HG02852 (cell line): ENCODE measurements around the gene MTX1.
"Not testable (repeated sequence)": the region's sequence is repeated elsewhere in the genome, so short reads cannot be mapped to it uniquely, and the experiment has no call there.

Experiments used
- ATAC-seq: cut with Tn5 transposase; IDR thresholded peaks from one replicate; pipeline ENCODE4 v1.9.1; 2021; ENCODE audit warnings: mild to moderate bottlenecking, moderate library complexity; ENCODE audit not compliant: unreplicated experiment

Gene MTX1

DNA sequence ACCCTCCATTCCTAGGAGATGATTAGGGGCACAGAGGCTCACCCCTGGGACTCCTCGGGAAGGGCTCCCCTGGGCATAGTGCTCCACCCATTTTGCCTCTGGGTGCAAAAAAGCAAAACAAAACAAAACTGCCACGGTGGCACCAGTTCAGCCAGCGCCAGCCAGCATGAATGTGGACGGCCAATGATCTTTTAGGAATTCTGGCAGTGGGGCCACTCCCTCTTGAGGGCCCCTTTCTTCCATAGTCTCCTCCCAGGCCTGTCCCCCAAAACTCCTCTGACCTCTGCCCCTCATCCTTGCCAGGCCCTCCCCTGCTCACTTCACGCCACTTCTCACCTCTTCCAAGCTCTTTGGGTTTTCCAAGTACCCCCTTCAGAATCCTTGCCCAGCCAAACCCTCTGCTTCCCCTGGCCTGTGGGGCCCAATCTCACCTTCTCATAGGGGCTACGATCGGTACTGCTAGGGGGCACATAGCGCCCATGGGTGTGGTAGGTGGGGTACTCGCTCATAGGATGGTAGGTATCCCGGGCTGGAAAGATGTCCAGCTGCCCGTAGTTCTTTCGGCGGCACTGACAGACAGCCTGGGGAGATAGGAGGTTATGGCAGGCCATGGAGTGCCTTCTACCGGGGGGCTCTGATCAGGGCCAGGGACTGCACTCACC lies 21.6 kb upstream of the MTX1 start:
- no peak for ATAC-seq

DNA sequence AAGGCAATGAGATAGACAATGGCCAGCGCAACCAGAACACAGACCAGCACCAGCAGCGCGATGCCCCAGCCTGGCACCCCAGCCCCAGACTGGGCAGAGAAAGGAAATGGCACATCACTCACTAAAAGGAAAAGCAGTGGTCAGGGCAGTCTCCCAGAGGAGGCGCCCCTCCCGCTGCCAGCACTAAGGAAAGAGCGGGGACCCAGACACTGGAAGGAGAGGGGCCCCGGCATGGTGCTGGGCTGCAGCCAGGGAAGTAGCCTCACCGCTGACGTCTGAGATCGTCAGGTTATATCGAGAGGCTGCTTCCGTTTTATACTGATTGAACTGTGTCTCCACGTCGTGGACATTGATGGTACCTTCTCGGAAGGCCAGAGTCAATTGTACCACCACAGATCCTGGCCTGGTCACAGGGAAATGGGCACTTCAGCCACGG lies 21.0 kb upstream of the MTX1 start:
- ATAC-seq, result no peak

DNA sequence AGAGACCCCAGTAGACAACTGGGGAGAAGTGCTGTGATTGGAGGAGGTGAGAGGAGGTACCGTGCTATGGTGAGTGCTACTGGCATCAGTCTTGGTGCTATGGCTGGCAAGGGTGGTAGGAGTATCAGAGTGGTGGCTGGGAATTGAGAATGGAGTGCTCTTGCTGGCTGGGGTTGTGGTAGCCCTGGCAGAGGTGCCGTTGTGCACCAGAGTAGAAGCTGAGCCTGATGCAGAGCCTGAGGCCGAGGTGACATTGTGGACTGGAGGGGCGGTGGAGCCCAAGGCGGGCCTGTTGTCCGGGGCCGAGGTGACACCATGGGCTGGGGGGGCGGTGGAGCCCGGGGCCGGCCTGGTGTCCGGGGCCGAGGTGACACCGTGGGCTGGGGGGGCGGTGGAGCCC lies 20.2 kb upstream of the MTX1 start:
- ATAC-seq, result no peak

DNA sequence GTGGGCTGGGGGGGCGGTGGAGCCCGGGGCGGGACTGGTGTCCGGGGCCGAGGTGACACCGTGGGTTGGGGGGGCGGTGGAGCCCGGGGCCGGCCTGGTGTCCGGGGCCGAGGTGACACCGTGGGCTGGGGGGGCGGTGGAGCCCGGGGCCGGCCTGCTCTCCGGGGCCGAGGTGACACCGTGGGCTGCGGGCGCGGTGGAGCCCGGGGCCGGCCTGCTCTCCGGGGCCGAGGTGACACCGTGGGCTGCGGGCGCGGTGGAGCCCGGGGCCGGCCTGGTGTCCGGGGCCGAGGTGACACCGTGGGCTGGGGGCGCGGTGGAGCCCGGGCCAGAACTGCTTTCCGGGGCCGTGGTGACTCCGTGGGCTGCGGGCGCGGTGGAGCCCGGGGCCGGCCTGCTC lies 18.6 kb upstream of the MTX1 start:
- ATAC-seq, result not testable (repeated sequence)

DNA sequence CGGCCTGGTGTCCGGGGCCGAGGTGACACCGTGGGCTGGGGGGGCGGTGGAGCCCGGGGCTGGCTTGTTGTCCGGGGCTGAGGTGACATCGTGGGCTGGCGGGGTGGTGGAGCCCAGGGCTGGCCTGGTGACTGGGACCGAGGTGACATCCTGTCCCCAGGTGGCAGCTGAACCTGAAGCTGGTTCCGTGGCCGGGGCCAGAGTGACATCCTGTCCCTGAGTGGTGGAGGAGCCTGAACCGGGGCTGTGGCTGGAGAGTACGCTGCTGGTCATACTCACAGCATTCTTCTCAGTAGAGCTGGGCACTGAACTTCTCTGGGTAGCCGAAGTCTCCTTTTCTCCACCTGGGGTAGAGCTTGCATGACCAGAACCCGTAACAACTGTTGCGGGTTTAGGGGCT lies 16.6 kb upstream of the MTX1 start:
- ATAC-seq, result no peak

DNA sequence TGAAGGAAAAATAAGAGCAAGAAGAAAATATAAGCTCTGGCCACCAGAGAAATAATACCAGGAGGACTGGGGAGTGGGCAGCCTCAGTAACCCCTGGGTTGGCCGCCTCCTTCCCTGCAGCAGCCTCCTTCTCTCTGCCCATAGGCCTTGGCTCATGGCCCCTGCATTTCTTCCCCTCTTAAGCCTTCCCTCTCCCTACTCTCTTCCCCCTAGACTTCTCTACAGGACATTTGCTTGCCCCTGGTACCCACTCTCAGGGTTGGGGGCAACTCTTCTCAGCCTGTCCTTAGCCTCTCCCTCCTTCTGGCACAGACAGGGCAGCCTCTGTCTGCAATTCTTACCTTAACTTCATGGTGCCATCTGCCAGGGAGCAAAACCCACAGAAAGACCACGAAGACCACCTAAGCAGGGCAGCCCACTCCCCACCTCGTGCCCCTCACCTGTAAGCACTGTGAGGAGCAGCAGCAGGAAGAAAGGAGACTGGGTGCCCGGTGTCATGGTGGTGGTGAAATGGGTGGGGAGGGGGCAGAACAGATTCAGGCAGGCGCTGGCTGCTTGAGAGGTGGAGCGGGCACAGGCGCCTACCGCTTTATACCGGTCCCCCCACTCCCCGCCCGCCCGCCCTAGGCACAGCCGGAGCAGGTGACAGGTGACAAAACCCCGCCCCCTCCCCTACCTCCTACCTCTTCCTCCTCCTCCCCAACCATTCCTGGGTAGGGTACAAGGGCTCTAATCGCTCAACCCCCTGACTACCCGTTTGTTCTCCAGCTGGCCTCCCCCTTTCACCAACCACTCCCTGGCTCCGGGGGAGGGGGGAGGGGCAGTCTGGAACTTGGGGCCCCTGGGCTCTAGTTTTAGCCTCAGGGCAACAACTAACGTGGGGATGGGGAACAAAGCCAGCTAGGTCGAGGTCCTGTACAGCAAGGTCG lies 15.9 kb upstream of the MTX1 start:
- ATAC-seq, result no peak

DNA sequence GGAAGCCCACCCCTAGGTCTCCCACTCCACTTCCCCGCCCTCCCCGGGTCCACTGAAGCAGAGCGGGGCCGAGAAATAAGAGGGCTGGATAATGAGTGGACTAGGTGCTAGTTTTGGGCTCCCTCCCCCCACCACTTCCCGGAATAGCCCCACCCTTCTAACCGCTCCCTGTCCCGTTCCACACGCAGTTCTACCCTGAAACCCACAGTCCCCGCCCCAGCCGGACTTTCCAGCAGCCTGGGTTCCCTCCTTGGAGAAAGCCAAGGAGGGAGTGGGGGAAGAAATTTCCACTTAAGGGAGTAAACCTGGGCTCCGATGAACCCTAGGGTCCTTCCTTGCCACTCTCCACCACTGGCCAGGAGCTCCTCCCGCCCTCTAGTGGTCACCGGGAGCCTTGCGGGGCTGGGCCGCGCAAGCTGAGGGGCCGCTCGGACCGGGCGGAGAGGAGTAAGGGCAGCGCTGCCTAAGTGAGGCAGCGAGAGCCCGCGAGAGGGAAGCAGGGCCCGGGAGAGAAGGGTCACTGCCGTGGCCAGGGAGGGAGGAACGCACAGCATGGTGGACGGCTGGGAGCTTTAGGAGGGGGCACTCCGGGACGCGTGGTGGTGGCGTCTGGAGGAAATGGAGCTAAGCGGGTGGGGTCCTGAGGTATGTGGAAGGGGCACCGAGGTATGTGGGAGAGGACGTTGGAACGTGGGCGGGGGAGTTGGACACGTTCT lies 15.1 kb upstream of the MTX1 start:
- ATAC-seq, result no peak

DNA sequence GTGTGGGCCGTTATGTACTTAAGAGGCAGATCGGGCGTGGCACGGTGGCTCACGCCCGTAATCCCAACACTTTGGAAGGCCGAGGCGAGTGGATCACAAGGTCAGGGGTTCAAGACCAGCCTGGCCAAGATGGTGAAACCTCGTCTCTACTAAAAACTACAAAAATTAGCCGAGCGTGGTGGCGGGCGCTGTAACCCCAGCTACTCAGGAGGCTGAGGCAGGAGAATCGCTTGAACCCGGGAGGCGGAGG lies 14.6 kb upstream of the MTX1 start:
- ATAC-seq, result not testable (repeated sequence)

DNA sequence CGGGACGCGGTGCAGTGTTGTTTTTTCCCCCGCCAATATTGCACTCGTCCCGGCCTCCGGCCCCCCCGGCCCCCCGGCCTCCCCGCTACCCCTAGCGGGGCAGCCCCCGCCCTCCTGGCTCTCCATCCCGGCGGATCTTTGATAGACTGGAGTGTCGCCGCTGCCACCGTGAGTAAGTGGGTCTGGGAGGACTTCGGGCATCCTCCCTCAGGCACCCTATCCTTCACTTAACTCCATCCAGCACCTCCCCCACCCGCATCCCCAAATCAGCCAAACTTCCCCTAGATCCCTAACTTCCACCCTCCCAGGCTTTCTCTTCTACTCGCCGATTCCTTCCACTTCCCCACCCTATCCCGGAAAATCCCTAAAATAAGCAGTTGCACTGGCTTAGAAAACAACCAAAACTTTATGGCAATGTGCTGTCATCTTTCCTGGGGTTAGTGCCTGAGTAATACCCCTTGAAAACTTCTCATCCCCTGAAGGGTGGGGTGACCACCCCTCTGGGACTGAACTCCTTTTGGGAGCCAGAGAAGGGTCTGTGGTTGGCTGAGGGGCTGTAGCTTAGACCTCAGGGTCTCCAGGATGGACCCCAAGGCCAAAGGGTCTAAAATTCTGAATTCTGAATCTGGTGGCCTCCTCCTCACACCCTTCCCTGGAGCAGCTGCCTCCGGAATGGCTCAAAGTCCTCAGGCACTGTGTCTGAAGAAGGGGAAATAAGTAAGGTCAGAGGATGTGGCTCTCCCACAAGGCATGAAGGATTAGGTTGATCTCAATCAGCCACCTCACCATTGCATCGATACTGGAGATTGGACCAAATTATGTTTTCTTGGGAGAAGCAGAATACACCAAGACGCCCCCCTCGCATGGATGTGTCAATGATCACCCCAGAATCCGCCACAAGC lies 13.0 kb upstream of the MTX1 start:
- ATAC-seq, result no peak

DNA sequence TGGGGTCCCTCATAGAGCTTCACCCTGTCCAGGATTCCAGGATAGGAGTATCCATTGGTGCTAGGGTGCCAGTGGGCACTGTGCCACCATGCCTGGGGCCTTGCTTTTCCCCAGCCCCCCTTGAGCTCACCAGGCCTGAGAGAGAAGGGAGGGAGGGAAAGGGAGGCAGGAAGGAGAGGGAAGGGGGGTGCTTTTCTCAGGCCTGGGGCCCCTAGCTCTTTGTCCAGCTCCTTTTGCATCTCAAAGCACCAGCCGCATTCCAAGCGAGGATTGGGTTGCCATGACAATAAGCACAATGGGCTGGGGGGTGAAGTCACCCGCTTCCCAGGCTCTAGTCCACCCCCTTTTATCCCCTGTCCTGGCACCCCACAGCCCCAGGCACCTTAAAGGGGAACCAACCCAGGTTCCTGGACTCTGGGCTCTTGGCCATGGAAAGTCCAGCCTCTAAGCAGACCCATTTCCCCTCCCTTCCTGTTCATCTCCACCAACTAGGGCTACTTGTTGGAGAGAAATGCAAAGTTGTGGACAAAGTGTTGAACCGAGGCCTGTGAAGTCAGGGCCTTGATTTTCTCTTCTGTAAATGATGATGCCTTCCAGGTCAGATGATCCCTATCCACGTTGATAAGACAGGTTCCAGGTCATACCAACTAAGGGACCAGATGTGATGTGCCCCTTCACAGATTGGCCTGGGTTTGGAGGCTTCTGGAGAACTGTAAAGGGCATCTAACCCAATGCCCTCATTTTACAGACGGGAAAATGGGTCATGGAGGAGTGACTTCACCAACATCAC lies 12.2 kb upstream of the MTX1 start:
- no peak for ATAC-seq

DNA sequence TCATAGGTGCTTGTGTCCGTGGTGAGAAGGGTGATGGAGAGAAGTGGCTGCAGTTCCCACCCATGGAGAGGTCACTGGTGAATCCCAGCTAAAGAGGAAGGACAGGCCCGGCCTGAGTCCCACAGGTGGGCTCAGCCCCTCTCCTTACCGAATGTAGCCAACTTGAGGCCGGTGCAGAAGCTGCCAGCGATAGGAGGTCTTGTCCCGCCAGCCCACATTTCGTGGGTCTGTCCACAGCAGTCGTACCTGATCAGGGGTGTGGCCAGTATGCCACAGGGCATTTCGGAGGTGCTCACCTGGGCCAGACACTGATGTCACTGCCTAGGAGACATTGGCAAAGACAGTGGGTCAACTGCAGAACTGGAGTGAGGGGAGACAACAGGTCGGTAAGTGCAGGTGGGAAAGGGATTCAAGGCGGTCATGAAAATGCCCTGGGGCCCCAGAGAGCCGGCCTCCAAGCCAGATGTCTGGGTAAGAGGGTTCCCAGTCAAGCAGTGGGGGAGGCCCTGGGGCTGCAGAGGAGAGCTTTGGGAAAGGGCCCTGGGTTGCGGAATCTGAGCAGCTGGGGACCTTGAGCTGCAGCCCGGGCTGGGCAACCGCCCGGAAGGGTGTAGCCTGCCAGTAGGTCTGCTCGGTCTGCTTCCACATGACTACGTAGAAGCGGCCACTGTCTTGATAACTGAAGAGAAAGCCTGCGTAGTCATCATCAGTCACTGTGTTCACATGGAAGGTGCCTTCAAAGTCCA lies 11.4 kb upstream of the MTX1 start:
- ATAC-seq, result no peak

DNA sequence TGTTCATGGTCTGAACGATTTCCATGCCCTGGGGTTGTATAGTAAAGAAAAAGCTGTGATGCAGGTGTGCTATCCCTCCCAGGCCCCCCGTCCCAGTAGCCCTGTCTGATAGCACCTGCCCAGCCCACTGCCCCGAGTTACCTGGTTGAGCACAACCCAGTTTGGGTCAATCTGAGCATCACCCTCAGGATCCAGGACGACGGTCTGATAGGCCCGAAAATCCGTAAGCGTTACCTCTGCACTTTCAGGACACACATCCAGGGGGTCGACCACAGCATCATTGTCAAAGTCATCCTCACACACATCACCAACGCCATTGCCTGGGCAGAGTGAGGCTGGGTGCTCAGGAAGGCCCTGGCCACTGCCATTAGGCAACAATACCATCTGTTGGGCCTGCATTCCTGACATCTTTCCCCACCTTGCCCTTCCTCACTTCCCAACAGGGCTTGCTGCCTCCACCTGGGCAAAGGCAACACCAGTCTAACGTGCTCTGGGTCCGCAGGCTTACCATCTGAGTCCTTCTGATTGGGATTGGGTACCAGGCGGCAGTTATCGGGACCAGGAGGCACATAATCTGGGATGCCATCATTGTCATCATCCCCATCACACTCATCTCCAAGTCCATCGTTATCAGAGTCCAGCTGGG lies 10.5 kb upstream of the MTX1 start:
- no peak for ATAC-seq

DNA sequence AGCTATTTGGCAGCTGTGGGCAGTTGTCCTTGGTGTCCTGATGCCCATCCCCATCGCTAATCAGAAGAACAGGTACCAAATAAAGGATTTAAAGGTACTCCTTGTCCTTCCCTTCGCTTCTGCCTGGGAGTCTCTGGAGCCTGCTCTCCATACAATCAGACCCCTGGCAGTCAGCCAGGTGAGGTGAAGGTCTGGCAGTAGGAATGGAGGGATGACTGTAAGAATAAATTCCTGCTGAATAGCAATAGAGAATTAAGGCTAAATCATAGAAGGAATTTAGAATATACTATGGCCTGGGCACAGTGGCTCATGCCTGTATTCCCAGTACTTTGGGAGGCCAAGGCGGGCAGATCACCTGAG lies 10.0 kb upstream of the MTX1 start:
- ATAC-seq, result no peak

DNA sequence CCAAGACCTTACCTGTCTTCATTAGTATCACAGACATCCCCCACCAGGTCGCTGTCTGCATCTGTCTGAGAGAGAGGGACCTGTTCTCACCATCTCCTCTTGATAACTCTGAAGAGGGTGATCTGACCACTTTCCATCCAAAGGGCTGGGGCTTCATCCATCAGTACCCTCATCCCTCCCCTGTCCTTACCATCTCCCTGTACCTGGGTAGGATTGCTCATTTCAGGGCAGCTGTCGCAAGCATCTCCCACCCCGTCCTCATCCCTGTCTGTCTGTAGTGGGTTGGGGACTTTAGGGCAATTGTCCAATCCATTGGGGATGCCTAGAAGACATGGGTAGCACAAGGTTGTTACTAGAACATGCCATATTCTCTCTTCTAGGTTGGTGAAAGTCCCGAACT lies 8.7 kb upstream of the MTX1 start:
- ATAC-seq, result no peak

DNA sequence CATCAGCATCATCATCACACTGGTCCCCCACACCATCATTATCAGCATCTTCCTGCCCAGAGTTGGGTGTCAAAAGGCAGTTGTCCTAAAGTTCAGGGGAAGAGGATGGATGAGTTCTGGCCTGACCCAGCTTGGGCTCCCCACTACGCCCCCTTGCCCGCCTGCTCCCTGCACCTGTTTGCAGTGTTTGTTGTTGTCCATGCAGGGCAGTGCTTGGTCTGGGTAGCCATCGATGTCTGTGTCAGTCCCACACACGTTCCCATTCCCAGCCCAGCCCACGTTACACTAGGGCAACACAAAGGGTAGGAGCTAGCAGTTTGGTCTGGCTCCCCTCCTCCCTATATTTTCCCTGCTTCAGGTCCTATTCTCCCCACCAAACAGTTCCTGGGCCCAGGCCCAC lies 7.6 kb upstream of the MTX1 start:
- no peak for ATAC-seq

DNA sequence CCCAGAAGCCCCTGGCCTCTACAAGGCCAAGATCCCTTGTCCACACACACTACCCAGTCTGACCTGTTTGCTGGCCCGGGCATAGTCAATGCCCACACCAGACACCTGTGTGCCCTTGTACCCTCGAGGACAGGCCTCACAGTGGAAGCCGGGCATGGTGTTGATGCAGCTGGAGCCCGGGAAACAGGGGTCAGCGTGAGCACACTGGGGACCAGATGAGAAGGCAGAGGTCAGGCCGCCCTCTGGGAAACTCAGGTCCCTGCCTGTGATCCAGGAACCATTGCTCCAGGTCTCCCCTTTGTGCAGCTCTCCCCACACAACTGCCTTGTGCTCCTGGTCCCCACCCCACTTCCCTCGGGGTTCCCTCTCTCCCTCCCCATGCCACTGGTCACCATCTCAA lies 6.3 kb upstream of the MTX1 start:
- ATAC-seq, result no peak

DNA sequence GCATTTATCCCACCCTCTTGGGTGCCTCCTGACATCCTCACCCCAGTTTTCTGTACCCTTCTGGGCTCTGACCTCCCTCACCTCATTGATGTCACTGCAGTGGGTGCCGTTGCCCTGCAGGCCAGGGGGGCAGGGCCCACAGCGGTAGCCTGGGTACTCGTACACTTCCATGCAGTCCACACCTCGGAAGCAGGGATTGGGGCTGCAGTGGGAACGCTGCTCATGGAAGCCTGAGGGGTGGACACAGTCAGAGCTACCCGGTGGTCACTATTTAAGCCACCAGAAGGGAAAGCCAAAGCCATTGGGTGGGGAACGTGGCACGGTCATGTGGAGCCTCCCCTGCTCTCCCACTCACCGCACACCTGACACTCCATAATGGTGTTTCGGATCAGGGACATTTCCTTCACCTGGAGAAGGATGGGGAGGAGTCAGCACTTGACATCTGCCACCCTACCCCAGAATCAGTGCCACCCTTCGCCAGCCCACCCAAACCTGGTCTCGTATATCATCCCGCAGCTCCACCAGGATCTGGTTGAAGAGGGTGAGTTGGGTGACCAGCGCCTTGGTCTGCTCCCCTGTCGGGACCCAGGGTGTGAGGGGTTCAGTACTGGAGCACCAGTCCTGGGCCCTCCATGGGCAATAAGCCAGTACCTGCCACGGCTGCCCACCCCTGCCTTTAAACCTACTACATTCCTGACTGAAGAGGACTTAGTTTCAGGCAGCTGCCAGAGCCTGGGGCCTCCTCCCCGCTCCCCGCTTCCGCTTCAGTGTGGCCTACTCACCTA lies 5.6 kb upstream of the MTX1 start:
- ATAC-seq, result no peak

DNA sequence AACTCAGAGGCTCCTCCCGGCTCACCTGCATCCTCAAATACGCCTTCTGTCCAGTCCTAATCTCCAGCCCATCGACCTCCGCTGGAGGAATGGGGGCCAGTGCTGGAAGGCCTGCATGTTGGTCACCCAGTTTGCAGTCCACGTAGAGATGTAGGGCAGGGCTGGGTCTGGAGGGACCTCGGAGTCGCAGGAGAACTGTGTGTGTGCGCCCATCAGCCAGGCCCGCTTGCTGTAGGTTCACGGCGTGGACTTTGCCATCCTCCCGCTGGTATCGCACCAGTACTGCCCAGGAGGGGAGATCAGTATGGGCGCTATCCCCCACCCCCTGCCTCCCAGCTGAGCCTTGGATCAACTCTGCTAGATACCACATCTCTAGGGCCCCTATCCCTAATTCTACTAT lies 3.5 kb upstream of the MTX1 start:
- ATAC-seq, result no peak
